BLaER1 (cell line): ENCODE data around the gene APOF.
"Not testable (repeated sequence)": the region's sequence is repeated elsewhere in the genome, so short reads cannot be mapped to it uniquely, and the experiment has no call there.

Experiments
- H3K27ac ChIP-seq: shearing (Covaris generic); formaldehyde crosslinking; 2 replicates; pipeline ENCODE4 v1.8.1; 2022
- H3K27me3 ChIP-seq: shearing (Covaris generic); formaldehyde crosslinking; 2 replicates; pipeline ENCODE4 v1.8.1; 2022
- H3K36me3 ChIP-seq: shearing (Covaris generic); formaldehyde crosslinking; 2 replicates; pipeline ENCODE4 v1.8.1; 2022
- H3K4me1 ChIP-seq: shearing (Covaris generic); formaldehyde crosslinking; 2 replicates; pipeline ENCODE4 v1.8.1; 2022
- H3K4me2 ChIP-seq: shearing (Covaris generic); formaldehyde crosslinking; 2 replicates; pipeline ENCODE4 v1.8.1; 2022
- H3K4me3 ChIP-seq: shearing (Covaris generic); formaldehyde crosslinking; 2 replicates; pipeline ENCODE4 v1.8.1; 2022
- H3K9ac ChIP-seq: shearing (Covaris generic); formaldehyde crosslinking; 2 replicates; pipeline ENCODE4 v1.8.1; 2022
- H3K9me3 ChIP-seq: shearing (Covaris generic); formaldehyde crosslinking; 2 replicates; pipeline ENCODE4 v1.8.1; 2022
- H4K20me1 ChIP-seq: shearing (Covaris generic); formaldehyde crosslinking; 2 replicates; pipeline ENCODE4 v1.8.1; 2022
- Cebpa-rat ChIP-seq: shearing (Covaris generic); IDR thresholded peaks from 2 replicates; pipeline ENCODE4 v1.8.1; 2022

Gene APOF

GRCh38 chr12:56362130-56363059 is at the start of gene APOF:
Gene APOF (minus strand): TSS chr12:56362857. CDS start chr12:56362745, 112 bp downstream.
- TF ChIP-seq Cebpa-rat, result no peak
- H3K27me3 ChIP-seq, result no peaks in the 10 kb centered on the region
- no peaks in the 10 kb centered on the region for H3K36me3 ChIP-seq
- peaks cover 47% of the 10 kb centered on the region for H3K4me1 ChIP-seq
- H3K4me3 ChIP-seq, result no peak within 1 kb of the TSS
- H3K4me2 ChIP-seq, result peak within 1 kb of the TSS; percentile 10
- H3K9ac ChIP-seq, result no peak within 1 kb of the TSS
- no peak within 1 kb of the TSS for H3K27ac ChIP-seq
- no peaks in the 10 kb centered on the region for H4K20me1 ChIP-seq
- no peaks in the 10 kb centered on the region for H3K9me3 ChIP-seq

- Histone ChIP-seq H3K4me3 (no peak overlapping the region), H3K36me3 (peaks cover 44% of the 10 kb centered on the region), H3K9ac (no peak overlapping the region), H3K4me1 (no peaks in the 10 kb centered on the region), H3K27ac (no peak overlapping the region), H4K20me1 (no peaks in the 10 kb centered on the region), H3K4me2 (no peak overlapping the region), H3K27me3 (no peaks in the 10 kb centered on the region), H3K9me3 (no peaks in the 10 kb centered on the region)
- no peak for TF ChIP-seq Cebpa-rat
These were observed 49.4 kb upstream of the APOF start for GRCh38 chr12:56411781-56412639.

GRCh38 chr12:56410768-56411167 is 48.1 kb upstream of the APOF start:
- H3K4me3 ChIP-seq, result no peak overlapping the region
- peaks cover 31% of the 10 kb centered on the region for H3K36me3 ChIP-seq
- no peaks in the 10 kb centered on the region for H4K20me1 ChIP-seq
- H3K4me2 ChIP-seq, result no peak overlapping the region
- H3K27me3 ChIP-seq, result no peaks in the 10 kb centered on the region
- no peaks in the 10 kb centered on the region for H3K4me1 ChIP-seq
- no peak overlapping the region for H3K27ac ChIP-seq
- no peaks in the 10 kb centered on the region for H3K9me3 ChIP-seq
- TF ChIP-seq Cebpa-rat, result no peak
- H3K9ac ChIP-seq, result no peak overlapping the region

- Histone ChIP-seq H3K4me1 (no peaks in the 10 kb centered on the region), H3K4me2 (no peak overlapping the region), H4K20me1 (no peaks in the 10 kb centered on the region), H3K4me3 (no peak overlapping the region), H3K9me3 (no peaks in the 10 kb centered on the region), H3K36me3 (peaks cover 13% of the 10 kb centered on the region), H3K9ac (no peak overlapping the region), H3K27ac (no peak overlapping the region), H3K27me3 (no peaks in the 10 kb centered on the region)
- TF ChIP-seq Cebpa-rat, result no peak
These were observed 46.3 kb upstream of the APOF start for GRCh38 chr12:56408799-56409417.

GRCh38 chr12:56404227-56404626 is 41.6 kb upstream of the APOF start:
- not testable (repeated sequence) for H3K4me2 ChIP-seq, H3K36me3 ChIP-seq, H3K9ac ChIP-seq, H3K4me3 ChIP-seq, H3K9me3 ChIP-seq, H3K4me1 ChIP-seq, H3K27me3 ChIP-seq, H4K20me1 ChIP-seq, H3K27ac ChIP-seq

GRCh38 chr12:56401612-56402011 is 39.0 kb upstream of the APOF start:
- H3K4me3 ChIP-seq, H3K27me3 ChIP-seq, H4K20me1 ChIP-seq, H3K4me1 ChIP-seq, H3K4me2 ChIP-seq, H3K36me3 ChIP-seq, H3K27ac ChIP-seq, H3K9ac ChIP-seq: not testable (repeated sequence)
- H3K9me3 ChIP-seq, result peaks cover 18% of the 10 kb centered on the region

GRCh38 chr12:56401125-56401524 is 38.5 kb upstream of the APOF start:
- H3K9me3 ChIP-seq, result peaks cover 21% of the 10 kb centered on the region
- not testable (repeated sequence) for H4K20me1 ChIP-seq, H3K4me2 ChIP-seq, H3K36me3 ChIP-seq, H3K4me1 ChIP-seq, H3K4me3 ChIP-seq, H3K9ac ChIP-seq, H3K27me3 ChIP-seq, H3K27ac ChIP-seq

- H3K27ac ChIP-seq, H4K20me1 ChIP-seq, H3K27me3 ChIP-seq, H3K4me2 ChIP-seq, H3K4me1 ChIP-seq, H3K9ac ChIP-seq, H3K36me3 ChIP-seq, H3K4me3 ChIP-seq: not testable (repeated sequence)
- peaks cover 32% of the 10 kb centered on the region for H3K9me3 ChIP-seq
These were observed 36.8 kb upstream of the APOF start for GRCh38 chr12:56399466-56399865.

- Histone ChIP-seq H3K9me3 (peaks cover 40% of the 10 kb centered on the region), H3K27ac (no peak overlapping the region), H3K4me3 (no peak overlapping the region), H3K9ac (no peak overlapping the region), H3K4me1 (no peaks in the 10 kb centered on the region), H3K27me3 (no peaks in the 10 kb centered on the region), H4K20me1 (no peaks in the 10 kb centered on the region), H3K4me2 (no peak overlapping the region), H3K36me3 (no peaks in the 10 kb centered on the region)
- TF ChIP-seq Cebpa-rat, result no peak
These were observed 35.7 kb upstream of the APOF start for GRCh38 chr12:56398324-56398723.

GRCh38 chr12:56392331-56392730 is 29.7 kb upstream of the APOF start:
- no peak overlapping the region for H3K4me2 ChIP-seq
- peaks cover 42% of the 10 kb centered on the region for H3K9me3 ChIP-seq
- H3K36me3 ChIP-seq, result no peaks in the 10 kb centered on the region
- no peaks in the 10 kb centered on the region for H3K27me3 ChIP-seq
- H3K4me1 ChIP-seq, result peaks cover 14% of the 10 kb centered on the region
- no peak overlapping the region for H3K27ac ChIP-seq
- H3K4me3 ChIP-seq, result no peak overlapping the region
- no peak overlapping the region for H3K9ac ChIP-seq
- no peak for TF ChIP-seq Cebpa-rat
- H4K20me1 ChIP-seq, result no peaks in the 10 kb centered on the region
